Esophagus muscularis mucosa (tissue), 4 donors: ENCODE results near the gene TNS1. TPM values are rescaled to one million over a fixed set of nuclear protein-coding genes. Genes with fewer than 3 reads are reported as not detected.

Source experiments
- DNase-seq: peaks from one replicate; pipeline ENCODE4 v3.0.0-alpha.2; 2017; ENCODE audit errors: extremely low spot score
- H3K27ac ChIP-seq, 4 donors: fragments of 200-600 bp; sonication (generic); replicated peaks in 1 of 4; 1 replicate in 3 of 4; 2 replicates in 1 of 4; pipeline ENCODE4 v1.5.1; 2016 to 2019; ENCODE audit warnings: mild to moderate bottlenecking in 1 of 4
- H3K27me3 ChIP-seq, 4 donors: fragments of 200-600 bp; sonication (generic); one replicate each; pipeline versions ENCODE4 v1.5.1 to v1.6.0; 2016 to 2019
- H3K36me3 ChIP-seq, 4 donors: fragments of 200-600 bp; sonication (generic); one replicate each; pipeline ENCODE4 v1.5.1; 2016 to 2019
- H3K4me1 ChIP-seq, 4 donors: fragments of 200-600 bp; sonication (generic); one replicate each; pipeline ENCODE4 v1.5.1; 2016 to 2019
- H3K4me3 ChIP-seq, 4 donors: fragments of 200-600 bp; sonication (generic); 1 replicate in 2 of 4; 2 replicates in 2 of 4; pipeline ENCODE4 v1.5.1; 2016 to 2019; ENCODE audit warnings: mild to moderate bottlenecking in 4 of 4, moderate library complexity in 1 of 4
- H3K9me3 ChIP-seq, 4 donors: fragments of 200-600 bp; sonication (generic); 1 replicate in 3 of 4; 2 replicates in 1 of 4; pipeline ENCODE4 v1.5.1; 2016 to 2019
- EP300 ChIP-seq: sonication (generic); formaldehyde crosslinking; IDR thresholded peaks from one replicate; pipeline ENCODE4 v1.6.1; 2017; ENCODE audit warnings: antibody characterized with exemption
- POLR2A ChIP-seq: fragments of 450-650 bp; IDR thresholded peaks from one replicate; pipeline ENCODE4 v1.6.1; 2017; ENCODE audit warnings: antibody characterized with exemption, moderate library complexity, mild to moderate bottlenecking, low read depth
- POLR2AphosphoS5 ChIP-seq, 2 donors: sonication (generic); formaldehyde crosslinking; IDR thresholded peaks; one replicate each; pipeline ENCODE4 v1.6.1; 2017; ENCODE audit warnings: antibody characterized with exemption in 2 of 2
- WGBS: methylation state at CpG from one replicate; pipeline ENCODE4 v1.1.5; 2018; 5-methylcytosine and 5-hydroxymethylcytosine counted together
- intact Hi-C: fragments of 100-400 bp; cut with DNase I; formaldehyde crosslinking; loops from one replicate; pipeline ENCODE4 v1.15.1; 2023
- total RNA-seq, 4 donors: library from RNA; depleted of rRNA; stranded (reverse); fragments of >200 nt; gene quantifications; one replicate each; pipeline versions ENCODE4 v1.1.0 to v1.2.1, GENCODE V29; 2016
- TF ChIP-seq, protein P1 (sequence below), 3 experiments: fragments of 200-600 bp in 2 of 3; fragments of 450-650 bp in 1 of 3; sonication (generic) in 2 of 3; IDR thresholded peaks; one replicate each; pipeline ENCODE4 v1.5.1; 2017 to 2019; ENCODE audit warnings: antibody characterized with exemption in 3 of 3, mild to moderate bottlenecking in 2 of 3, moderate library complexity in 1 of 3

TNS1 gene
- total RNA-seq, 4 donors from 2014 or later: 1,001 to 2,170 (median 1,411) TPM

DNA sequence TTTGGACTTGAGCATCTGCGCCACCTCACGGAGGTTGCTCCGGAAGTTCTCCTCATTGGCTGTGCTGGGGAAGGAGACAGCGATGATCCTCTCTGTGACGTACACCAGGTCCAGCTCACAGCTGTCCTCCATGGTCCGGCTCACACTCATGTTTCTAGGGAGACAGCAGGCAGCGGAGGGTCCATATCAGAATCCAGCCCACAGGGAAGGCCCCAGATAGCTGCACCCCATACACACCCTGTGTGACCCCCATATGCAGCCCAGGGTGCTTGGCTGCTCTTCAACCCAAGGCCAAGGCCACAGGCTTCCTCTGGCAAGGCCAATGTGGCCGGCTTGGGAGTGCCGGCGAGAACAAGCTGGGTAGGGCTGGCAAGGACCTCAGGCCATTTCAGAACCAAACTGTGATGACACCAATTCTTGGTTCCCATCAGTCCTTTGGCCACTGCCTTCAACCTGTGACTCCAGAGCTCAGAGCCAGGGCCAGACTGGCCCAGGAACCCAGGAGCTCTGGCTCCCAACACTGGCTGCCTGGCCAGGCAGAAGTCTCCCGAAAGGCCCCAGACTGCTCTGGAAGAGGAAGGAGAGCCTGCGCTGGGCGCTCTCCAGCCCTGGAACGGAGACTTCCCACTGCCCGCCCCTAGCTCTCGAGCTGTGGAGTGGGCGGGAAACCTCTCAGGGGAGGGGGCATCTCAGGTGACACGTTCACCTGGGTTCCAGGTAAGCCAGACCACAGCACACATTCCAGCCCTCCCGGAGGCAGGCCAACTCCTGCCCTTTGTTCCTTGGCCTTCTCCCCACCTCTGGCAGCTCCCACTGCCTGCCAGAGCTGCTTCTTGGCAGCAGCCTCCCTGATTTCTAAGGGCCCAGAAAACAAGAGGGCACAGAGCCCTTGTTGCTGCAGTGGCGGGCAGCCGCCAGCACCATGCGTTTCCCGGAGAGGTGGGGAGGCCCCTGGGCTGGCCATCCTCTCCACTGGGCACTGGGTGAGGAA lies 104.7 kb downstream of the TNS1 start:
- 59% methylated on average over 22 of the region's 23 CpGs for WGBS
- H3K27me3 ChIP-seq: no peaks in the 10 kb centered on the region
- peak overlapping the region; percentile 89 to 98 (median 97) for H3K27ac ChIP-seq
- H3K36me3 ChIP-seq: peaks cover 54 to 86% (median 85%) of the 10 kb centered on the region in 4 donors
- intact Hi-C loops: no loop called here
- peaks cover 77 to 99% (median 98%) of the 10 kb centered on the region in 4 donors for H3K4me1 ChIP-seq
- no peak overlapping the region for H3K4me3 ChIP-seq
- no peak for DNase-seq
- TF ChIP-seq, protein P1, sequence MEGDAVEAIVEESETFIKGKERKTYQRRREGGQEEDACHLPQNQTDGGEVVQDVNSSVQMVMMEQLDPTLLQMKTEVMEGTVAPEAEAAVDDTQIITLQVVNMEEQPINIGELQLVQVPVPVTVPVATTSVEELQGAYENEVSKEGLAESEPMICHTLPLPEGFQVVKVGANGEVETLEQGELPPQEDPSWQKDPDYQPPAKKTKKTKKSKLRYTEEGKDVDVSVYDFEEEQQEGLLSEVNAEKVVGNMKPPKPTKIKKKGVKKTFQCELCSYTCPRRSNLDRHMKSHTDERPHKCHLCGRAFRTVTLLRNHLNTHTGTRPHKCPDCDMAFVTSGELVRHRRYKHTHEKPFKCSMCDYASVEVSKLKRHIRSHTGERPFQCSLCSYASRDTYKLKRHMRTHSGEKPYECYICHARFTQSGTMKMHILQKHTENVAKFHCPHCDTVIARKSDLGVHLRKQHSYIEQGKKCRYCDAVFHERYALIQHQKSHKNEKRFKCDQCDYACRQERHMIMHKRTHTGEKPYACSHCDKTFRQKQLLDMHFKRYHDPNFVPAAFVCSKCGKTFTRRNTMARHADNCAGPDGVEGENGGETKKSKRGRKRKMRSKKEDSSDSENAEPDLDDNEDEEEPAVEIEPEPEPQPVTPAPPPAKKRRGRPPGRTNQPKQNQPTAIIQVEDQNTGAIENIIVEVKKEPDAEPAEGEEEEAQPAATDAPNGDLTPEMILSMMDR (IDR thresholded peaks at IDR 0.05): no peak
- TF ChIP-seq EP300 (no peak), POLR2A (peak; percentile 12), POLR2AphosphoS5 (IDR thresholded peaks at IDR 0.05) (peak; percentile 23 to 64)
- H3K9me3 ChIP-seq: no peaks in the 10 kb centered on the region

DNA sequence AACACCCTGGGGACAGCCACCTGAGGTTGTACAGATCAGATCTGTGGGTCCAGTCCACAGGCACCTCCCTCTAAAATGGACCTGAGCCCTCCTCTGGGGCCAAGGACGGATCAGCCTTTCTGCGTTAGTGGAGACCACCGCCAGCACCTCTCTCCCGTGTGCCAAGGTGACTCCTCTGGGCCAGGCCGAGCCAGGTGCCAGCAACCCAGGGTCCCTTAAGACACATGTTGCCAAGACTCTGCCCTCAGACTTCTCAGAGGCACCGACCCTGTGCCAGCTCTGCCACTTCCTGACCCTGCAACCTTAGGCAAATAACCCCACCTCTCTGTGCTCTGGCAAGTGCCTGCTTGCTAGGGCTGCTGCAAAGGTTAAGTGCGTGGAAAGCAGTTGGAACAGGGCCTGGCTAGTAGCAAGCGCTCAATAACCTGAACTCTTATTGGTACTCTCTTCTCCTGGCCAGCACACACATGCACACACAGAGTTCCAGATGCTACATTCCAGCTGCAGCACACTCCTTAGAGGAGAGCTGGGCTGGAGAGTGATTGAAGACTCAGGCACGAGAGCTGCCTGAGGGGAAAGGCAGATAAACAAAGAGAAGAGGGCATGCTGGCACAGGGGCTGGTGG lies 105.6 kb downstream of the TNS1 start:
- Histone ChIP-seq H3K4me1 (peaks cover 71 to 99% (median 98%) of the 10 kb centered on the region in 4 donors), H3K27me3 (no peaks in the 10 kb centered on the region), H3K36me3 (peaks cover 63 to 95% (median 94%) of the 10 kb centered on the region in 4 donors), H3K9me3 (no peaks in the 10 kb centered on the region), H3K27ac (peak overlapping the region; percentile 89 to 98 (median 97)), H3K4me3 (no peak overlapping the region)
- DNase-seq: no peak
- no peak for TF ChIP-seq POLR2A
- TF ChIP-seq POLR2AphosphoS5 (IDR thresholded peaks at IDR 0.05): peak in 1 of 2 donors; percentile 41
- WGBS: 78% methylated on average over 9 of the region's 9 CpGs
- intact Hi-C loops: no loop called here

DNA sequence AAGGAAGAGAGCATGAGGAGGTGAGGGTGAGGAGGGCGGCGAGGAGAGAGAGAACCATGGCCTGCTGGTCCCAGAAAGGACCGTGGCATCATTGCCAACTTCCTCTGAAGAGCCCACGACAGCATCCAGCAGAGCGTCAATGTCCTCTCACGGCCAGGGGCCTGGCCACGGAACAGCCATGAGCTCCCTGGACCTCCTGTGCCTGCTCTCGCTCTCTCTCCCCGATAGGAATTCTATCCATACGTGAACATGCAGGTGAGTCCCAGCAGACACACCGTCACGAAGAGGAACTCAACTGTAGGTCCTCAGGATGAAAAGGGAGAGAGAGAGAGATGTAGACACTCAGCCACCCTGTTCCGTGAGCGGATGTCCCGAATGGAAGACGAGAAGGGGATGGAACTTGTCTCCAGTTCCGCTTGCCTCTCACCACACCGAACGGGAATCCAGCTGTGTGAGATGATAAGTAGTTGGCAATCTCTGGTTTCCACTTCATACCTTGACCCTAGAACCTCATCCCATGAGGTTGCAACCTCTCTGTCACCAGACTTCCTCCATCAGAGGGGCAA lies 107.6 kb downstream of the TNS1 start:
- DNase-seq: no peak
- intact Hi-C loops: no loop called here
- TF ChIP-seq EP300 (no peak), POLR2A (no peak), POLR2AphosphoS5 (IDR thresholded peaks at IDR 0.05) (peak; percentile 18 to 28)
- TF ChIP-seq, protein P1 (IDR thresholded peaks at IDR 0.05): no peak
- 68% methylated on average over 13 of the region's 19 CpGs for WGBS
- H3K36me3 ChIP-seq: peaks cover 75 to 100% (median 99%) of the 10 kb centered on the region in 4 donors
- H3K9me3 ChIP-seq: no peaks in the 10 kb centered on the region
- peaks cover 71 to 99% (median 98%) of the 10 kb centered on the region in 4 donors for H3K4me1 ChIP-seq
- no peaks in the 10 kb centered on the region for H3K27me3 ChIP-seq
- H3K27ac ChIP-seq: peak overlapping the region; percentile 89 to 98 (median 97)
- H3K4me3 ChIP-seq: no peak overlapping the region

DNA sequence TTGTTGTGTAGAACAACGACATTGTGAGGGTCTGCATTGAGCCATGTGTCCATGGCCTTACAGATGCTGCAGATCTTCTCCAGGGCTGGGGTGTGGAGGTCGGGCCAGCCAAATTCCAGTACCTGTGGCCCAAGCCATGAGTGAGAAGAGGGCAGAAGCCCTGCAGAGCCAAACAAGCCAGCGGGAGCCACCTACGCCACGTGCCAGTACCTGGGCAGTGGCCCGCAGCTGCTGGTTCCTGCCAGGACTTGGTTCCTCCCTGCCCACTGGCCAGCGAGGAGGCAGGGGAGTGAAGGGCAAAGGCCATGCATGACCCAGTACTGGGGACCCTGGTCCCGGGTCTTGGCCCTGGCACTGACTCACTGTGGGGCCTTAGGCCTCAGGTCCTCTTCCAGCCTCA lies 109.4 kb downstream of the TNS1 start:
- Histone ChIP-seq H3K9me3 (no peaks in the 10 kb centered on the region), H3K27ac (peak overlapping the region; percentile 89 to 98 (median 97)), H3K27me3 (no peaks in the 10 kb centered on the region), H3K4me3 (no peak overlapping the region), H3K4me1 (peaks cover 70 to 99% (median 98%) of the 10 kb centered on the region in 4 donors), H3K36me3 (peaks cover 92 to 100% (median 100%) of the 10 kb centered on the region in 4 donors)
- no peak for TF ChIP-seq POLR2A
- intact Hi-C loops: no loop called here
- WGBS: 80% methylated on average over 8 of the region's 8 CpGs
- no peak for DNase-seq

DNA sequence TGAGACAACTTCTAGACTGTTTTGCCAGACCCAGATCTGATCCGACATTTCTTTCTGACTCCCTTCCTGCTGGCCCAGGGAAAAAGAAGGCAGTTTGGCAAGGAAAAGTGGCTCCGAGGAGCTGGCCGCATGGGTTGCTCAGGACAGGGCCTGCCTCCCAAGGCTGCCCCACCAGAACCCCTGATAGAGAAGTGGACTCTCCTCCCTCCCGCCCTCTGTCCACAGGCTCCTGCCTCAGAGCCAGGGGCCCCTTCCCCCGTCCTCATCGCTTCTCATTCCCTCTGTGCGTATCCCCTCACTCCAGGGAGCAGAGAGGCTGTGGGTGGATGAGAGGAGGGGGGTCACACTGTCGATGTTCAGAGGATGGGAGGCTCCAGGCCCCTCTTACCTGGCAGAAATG lies 110.2 kb downstream of the TNS1 start:
- Histone ChIP-seq H3K4me1 (peaks cover 69 to 99% (median 98%) of the 10 kb centered on the region in 4 donors), H3K4me3 (no peak overlapping the region), H3K9me3 (no peaks in the 10 kb centered on the region), H3K27me3 (no peaks in the 10 kb centered on the region), H3K27ac (peak overlapping the region; percentile 89 to 98 (median 97)), H3K36me3 (peaks cover 100% of the 10 kb centered on the region in 4 donors)
- intact Hi-C loops: no loop called here
- DNase-seq: no peak
- 46% methylated on average over 8 of the region's 8 CpGs for WGBS
- TF ChIP-seq, protein P1 (IDR thresholded peaks at IDR 0.05): no peak
- TF ChIP-seq EP300 (no peak), POLR2A (no peak), POLR2AphosphoS5 (IDR thresholded peaks at IDR 0.05) (no peak)
